HL-60/S4 treated with phorbol 12-myristate 13-acetate at 8.2 ng/mL for 4 days and 3 days (cell line): Measurements from ENCODE around the gene PRR5L.

Source experiments
- in situ Hi-C: fragments of 300-500 bp; cut with MboI; formaldehyde crosslinking; loops from 2 replicates; pipeline ENCODE4 v1.15.0; 2022; ENCODE audit warnings: low sequenced_read_pairs

PRR5L gene

DNA sequence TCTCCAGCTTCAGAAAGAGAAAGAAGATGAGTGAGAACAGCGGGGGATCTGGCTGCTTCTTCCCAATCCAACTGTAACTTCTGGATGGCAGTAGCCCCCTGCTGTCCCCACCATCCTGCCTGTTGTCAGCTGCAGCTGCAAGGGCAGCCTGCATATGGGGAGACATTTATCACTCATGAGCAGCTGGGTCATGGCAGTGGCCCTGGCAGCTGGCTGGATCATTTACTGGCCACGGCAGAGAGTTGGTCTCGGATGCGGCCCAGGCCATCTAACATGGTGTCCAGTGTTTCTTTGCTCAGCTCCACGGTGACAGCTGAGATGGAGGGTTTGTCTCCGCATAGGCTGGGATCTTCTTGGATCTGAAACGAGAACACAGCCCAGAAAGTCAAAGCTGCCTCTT lies 21.7 kb upstream of the PRR5L start:
- in situ Hi-C loops = loop anchor here (25.0 kb wide), 1 partner anchor 237 kb away; no protein-coding TSS in a partner anchor

DNA sequence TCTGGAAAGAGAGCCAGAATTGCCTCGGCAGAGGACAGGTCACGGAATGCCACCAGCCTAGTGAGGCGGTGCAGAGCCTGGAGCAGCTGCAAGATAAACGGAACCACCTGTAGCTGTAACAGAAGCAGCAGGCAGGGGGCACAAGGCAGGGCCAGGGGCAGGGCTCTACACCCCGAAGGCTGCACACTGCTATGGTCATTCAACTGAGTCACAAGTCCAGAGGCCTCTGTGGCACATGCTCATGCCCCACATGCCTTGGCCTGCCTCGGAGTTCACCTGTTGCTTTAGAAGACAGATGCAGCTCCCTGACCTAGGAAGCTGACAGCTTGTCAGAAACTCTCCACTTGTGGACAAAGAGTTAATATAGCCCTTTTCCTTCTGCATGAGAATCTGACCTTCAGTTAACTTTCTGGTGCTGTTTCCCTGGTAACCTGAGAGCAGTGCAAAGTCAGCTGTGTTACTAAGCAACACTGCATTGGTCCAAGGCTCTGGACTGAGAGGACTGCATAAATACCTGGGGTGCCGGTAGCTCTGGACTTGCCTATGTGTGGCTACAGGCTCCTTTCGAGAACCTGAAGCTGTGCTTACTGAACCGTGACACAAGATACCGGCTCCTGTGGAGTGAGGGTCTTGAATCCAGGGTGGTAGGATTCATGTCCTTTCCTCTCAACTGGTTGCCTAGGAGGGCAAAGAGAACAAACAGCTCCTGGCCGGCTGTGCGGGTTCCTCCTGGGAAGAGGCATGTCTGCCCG lies 17.4 kb upstream of the PRR5L start:
- in situ Hi-C loops = no loop called here

DNA sequence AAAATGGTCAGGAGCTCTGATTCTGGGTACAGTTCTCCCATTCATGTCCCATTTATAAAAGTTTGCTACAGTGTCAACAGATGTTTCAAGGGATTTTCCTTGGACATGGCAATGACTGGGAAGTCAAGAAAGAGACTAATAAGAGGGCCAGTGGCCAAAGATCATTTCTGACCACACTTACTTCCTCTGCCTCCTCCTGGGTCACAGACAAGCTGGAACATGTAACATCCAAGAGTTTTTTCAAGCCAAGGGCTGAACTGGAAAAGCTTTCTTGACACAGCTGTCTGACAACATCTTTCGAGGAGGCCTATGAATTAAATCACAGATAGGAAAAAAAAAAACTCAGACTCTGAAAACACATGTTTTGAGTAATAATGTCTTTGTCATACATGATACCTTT lies 15.6 kb upstream of the PRR5L start:
- in situ Hi-C loops = no loop called here

DNA sequence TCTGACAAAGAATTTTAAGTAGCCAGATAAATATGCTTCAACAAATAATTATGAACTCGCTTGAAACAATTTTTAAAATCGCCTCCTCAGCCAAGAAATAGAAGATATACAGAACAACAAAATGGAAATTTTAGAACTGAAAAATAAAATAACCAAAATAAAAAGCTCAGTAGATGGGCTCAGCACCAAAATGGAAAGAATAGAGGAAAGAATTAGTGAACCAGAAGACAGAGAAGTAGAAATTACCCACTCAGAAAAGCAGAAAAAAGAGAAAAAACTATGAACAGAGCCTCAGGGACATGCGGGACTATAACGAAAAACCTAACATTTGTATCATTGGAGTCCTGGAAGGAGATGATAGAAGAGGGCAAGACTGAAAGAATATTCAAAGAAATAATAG lies 14.2 kb upstream of the PRR5L start:
- in situ Hi-C loops = no loop called here

DNA sequence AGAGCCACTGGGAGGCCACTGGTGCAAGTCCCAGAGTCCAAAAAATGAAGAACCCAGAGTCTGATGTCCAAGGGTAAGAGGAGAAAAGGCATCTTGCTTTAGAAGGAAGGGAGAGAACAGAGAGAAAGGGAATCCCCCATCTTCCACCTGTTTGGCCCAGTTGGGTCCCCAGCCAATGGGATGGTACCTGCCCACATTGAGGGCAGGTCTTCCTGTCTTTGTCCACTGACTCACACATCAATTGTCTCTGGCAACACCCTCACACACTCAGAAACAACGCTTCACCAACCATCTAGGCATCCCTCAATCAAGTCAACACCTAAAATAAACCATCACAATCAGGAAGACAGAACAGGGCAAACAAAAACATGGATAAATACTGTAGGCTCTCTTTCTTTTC lies 13.2 kb upstream of the PRR5L start:
- in situ Hi-C loops = no loop called here

DNA sequence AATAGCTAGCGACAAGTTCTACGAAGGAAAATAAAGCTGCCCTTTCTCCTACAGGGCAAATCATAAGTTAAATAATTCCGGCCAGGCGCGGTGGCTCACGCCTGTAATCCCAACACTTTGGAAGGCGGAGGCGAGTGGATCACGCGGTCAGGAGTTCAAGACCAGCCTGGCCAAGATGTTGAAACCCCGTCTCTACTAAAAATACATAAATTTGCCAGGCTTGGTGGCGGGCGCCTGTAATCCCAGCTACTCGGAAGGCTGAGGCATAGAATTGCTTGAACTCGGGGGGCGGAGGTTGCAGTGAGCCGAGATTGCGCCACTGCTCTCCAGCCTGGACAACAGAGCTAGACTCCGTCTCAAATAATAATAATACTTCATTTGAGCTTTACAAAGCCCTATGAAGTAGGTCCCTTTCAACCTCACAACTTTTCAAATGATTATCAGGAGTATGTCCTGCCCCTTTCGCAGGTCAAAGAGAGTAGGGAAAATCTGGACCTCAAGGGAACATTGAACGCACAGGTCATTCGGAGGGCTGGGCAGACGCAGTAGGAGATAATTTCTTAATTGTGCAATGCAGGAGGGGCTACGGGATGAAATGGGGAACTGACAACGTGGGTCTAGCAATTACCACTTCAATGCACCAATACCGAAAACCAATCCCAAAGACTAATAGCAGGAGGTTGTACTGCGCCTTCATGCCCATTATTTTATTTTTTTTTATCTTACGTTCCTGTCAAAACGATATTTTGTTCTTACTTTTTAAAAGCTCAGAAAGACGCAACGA lies 7.5 kb upstream of the PRR5L start:
- in situ Hi-C loops = no loop called here

DNA sequence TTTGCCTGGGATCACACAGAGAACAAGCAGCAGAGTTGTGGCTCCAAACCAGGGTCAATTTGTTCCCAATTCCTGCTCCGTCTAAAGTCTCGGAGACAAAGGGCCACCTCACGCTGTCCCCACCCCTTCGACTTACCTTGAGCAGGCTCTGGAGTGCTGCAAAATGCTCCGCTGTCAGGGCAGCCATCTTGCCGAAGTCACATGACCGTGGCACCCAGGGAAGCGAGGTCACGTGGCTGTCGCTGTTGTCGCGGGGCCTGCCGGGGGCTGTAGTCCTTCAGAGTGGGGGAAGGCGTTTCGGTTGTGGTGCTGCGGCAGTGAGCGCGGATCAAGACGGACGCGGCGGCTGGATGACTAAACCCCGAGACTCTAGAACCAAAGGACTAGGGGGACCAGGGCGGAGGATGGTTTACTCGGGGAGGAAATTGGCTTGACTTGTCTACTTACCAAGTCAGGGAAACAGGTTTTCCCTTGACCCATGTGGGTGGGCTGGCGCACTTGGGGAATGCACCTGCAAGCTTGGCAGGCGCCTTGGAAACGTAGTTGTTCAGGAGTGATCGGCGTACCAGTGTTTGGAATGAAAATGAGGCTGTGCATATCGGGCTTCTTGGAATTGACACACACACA lies 6.7 kb upstream of the PRR5L start, which contains the start of gene COMMD9:
Gene COMMD9, minus strand, starts transcription at position 199 of the 627 bp plus-strand sequence. Its CDS starts 12 bp downstream, at position 187.
- in situ Hi-C loops = no loop called here

DNA sequence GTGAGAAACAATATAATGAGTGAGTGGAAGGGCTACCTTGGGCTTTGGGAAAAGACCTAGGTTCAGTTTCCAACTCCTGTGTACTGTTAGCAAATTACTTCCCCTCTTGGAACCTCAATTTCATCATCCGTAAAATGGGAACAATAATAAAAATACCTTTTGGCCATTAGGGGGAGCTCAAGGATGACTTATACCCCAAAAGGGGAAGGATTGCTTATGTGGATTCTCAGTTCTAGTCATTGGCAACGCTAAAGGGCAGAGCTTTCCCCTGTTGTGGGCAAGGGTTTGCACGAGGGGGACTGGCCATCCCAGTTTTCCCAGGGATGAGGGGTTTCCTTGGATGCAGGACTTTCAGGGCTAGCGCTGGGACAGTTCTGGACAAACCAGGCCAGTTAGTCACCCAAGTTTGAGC lies 3.8 kb upstream of the PRR5L start:
- in situ Hi-C loops = loop anchor here (10.0 kb wide), 1 partner anchor 172 kb away; no protein-coding TSS in a partner anchor

DNA sequence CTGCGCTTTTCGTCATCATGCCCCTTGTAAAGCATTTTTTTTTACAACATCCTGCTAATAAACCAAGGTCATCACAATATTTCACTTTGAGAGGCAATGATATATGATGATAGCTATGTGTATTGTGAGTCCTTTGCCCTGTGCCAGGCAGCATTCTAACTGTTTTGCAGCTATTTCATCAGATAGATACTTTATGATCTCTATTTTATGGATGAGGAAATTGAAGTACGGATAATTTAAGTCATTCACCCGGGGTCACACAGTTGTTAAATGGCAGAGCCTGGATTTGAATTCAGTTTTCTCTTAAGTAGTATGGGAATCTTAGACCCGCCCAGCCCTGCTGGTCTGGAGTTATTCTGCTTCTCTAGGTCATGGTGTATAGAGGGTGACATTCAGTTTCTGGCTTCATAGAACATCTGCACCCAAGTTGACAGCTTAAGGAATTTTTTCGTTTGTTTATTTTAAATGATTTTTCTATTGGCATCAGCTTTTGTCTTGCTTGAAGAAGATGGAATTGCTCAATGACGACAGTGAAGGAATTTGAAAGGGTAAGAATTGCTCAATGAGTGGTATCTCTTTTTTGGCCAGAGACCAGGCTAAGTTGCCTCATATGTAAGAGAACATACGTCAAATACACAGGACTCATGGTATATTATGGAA lies 926 bp downstream of the PRR5L start:
- in situ Hi-C loops = loop anchor here (10.0 kb wide), 1 partner anchor 168 kb away; no protein-coding TSS in a partner anchor

DNA sequence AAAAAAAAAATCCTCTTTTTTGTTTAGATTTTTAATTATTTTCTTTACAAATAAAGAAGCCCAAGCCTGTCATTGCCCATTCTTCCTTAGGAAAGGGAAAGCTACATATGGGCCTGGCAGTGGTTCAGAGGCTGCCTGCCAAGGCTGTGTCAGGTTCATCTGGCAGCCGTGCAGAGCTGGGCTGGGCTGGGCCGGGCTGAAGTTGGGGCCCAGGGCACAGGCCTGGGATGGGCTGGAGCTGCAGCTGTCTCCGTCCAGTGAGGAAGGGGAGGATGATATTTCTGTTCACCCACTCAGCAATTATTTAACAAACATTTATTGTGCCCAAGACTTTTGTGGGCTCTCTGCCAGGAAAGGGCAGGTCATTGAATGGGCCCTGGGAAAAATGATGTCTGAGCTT lies 4.6 kb downstream of the PRR5L start:
- in situ Hi-C loops = no loop called here

DNA sequence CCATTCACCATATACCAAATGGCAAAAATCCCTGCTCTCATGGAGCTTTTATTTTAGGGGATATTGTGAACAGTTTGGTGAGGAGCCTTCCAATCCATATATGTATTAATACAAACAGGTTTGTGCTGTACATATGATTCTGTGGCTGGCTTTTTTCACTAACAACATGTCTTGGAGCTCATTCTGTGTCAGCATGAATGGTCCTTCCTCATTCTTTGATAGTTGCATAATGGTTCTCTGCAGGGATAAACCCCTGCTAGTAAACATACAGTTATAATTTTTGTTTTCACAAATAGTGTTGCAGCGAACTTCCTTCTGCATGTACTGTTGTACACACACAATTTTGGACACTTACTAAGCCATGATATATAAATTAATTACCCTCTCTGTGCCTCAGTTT lies 8.3 kb downstream of the PRR5L start:
- in situ Hi-C loops = no loop called here

DNA sequence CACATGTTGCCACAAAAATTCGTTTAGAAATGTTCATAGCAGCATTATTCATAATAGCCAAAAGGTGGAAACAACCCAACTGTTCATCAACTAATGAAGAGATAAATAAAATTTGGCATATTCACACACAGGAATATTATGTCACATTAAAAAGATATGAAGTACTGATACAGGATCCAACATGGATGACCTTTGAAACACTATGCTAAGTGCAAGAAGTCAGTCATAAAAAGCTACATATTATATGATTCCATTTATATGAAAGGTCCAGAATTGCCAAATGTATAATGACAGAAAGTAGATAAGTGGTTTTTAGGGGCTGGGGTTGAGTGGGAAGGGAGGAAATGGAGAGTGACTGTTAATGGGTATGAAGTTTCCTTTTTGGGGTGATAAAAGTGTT lies 9.0 kb downstream of the PRR5L start:
- in situ Hi-C loops = no loop called here

DNA sequence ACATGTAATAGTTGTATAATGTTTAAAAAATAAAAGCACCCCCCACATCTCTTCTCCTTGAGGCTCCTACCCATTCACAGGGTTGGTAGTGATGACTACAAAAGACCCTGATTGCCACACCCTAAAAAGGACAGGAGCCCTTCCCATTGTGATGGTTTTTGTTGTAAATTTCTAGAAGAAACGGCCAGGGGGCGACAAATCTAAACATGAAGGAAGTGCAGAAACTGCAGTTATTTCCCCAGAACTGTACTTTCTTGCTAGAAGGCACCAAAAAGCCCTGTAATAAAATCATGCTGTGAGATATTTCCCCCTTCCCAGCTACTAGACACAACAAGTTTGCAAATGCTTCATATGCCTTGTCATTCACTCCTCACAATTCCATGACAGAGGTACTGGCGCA lies 10.8 kb downstream of the PRR5L start:
- in situ Hi-C loops = no loop called here

DNA sequence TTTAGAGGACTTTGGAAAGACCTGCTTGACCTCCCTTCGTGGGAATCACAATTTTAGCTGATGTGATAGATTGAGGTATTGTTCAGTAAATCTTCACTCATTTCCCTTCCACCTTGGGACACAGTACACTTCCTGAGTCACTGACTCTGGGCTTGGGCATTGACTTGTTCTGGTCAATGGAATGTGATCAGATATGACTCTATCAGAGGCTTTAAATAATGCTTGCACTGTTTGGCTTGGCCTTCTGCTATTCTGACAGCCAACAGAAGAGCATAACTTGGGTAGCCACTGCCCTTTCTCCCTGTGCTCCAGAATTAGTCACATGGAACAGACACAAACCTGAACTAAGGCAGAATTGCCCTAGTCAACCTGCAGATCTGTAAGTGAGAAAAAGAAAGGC lies 12.5 kb downstream of the PRR5L start:
- in situ Hi-C loops = no loop called here

DNA sequence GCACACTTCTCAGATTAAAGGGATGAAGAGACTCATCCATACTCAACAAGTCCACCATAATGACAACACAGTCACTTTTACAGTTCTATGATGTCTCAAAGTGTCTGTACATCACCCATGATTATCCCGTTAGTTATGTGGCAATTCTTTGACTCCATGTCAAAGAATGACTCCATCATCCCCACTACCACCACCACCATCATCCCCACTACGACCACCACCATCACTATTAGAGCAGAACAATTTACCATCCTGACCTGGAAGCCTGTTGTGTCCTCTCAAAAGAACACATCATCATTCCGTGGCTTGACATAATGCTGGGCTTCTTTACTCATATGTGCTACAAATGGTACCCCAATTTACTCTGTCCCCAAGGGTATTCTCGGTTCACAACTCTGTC lies 13.7 kb downstream of the PRR5L start:
- in situ Hi-C loops = no loop called here

DNA sequence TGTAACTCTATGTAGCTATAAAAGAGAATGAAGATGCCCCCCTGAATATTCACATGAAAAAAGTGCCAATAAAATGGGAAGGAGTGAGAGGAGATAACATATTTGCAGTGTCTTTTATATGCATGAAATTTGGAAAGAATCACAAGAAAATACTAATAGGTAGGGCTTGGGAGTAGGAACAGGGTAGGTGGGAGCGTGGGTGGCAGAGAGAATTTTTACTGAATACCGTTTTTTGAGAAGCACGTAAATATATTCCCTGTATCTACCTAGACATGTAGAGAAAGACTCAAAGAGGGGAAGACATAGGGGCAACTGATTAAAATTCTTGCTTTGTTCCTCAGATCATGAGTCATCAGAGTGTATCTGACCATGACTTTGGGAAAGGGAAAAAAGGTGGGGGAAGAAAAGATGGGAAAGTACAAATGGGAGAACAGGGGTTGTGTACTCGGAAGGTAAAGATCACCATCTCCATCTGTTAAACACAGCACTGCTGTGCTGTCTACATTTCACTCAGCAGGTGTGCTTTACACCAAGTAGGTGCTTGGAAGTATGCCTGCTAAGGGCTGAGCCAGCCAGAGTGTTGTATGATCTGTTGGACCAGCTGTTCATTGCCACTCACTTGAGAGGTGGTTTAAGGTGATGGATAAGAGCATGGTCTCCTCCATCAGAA lies 16.0 kb downstream of the PRR5L start:
- in situ Hi-C loops = no loop called here

DNA sequence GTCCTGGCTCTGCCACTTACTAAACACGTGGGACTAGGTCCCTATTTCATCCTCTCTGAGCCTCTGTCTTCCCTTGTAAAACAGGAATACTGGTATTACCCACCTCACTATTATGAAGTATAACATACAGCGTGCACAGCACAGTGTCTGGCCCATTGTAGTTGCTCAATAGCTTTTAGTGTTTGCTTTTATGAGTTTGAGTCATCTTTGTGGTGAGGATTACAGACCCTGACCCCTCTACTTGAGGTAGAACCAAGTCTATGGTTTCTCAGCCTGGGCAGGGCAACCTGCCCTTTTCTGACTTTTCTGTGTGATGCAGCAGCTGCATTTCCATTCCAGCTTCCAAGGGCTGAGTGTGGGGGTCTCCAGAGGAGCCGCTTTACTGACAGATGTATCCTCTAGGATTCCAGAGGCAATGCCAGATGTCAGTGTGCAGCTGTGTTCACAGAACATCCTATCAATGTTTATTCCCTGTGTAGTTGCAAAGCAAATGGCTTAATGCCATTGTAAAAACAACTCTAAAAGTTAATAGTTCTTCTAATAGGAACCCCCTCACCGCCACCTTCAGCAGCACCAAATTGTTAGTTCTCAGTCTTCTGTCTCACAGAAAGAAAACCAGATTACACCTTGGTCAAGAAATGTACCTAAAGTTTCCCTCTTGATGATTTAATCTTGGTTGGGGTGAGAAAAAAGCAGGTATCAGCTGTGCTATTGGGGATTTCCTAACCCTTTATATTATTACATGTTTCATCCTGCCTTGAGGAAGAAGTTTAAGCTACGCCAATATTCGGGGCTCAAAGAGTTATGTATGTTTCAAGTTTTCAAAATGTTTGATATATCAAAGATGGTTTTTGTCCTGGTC lies 16.8 kb downstream of the PRR5L start:
- in situ Hi-C loops = no loop called here

DNA sequence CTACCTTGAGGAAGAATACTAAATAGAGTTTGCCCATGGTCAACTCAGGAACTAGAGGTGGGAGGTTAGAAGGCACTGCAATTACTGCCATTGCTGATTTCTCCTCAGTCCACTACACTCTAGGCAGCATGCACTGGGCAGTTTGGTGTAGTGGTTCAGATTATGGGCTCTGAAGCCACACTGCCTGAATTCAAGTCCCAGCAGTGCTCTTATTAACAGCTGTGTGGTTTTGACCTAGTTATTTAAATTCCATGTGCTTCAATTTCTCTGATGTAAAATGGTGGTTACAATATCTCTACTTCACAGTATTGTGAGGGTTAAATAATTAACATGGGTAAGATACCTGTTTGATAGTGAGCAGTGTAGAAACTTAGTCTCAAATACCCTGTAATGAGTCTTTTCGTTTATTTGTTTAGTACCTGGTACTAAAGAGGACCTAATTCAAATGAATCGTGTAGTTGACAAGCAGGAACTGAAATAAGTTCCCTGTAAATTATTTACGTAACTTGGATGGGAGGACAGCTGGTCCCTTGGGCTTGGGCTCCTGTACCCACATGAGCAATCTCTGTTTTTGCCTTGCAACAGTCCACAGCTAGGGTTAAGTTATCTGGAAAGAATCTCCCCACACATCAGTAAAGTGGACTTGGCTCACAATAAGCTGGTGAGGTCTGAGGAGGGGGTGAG lies 17.8 kb downstream of the PRR5L start:
- in situ Hi-C loops = no loop called here

DNA sequence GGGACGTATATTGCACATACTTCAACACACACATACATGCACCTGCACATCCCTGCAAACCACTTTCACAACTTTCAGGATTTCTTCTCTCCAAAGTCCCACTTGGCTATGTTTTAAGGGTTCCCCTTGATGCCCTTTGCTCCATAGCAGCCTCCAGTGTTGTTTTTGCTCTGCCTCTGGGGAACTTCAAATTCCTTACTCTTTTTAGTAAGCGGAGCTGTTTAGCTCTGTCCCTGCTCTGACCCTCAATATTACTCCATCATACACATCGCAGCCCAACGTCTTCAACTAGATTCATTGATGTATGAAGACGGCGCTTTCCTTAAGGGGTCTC lies 18.3 kb downstream of the PRR5L start:
- in situ Hi-C loops = no loop called here
